ENCODE measurements around the gene TRIM2. TPM values are rescaled to one million over a fixed set of nuclear protein-coding genes. Genes with fewer than 3 reads are reported as not detected.

Gene TRIM2
- total and polyA plus RNA-seq, 2 experiments from 2014 or later = 32.0 to 82.1 TPM

DNA sequence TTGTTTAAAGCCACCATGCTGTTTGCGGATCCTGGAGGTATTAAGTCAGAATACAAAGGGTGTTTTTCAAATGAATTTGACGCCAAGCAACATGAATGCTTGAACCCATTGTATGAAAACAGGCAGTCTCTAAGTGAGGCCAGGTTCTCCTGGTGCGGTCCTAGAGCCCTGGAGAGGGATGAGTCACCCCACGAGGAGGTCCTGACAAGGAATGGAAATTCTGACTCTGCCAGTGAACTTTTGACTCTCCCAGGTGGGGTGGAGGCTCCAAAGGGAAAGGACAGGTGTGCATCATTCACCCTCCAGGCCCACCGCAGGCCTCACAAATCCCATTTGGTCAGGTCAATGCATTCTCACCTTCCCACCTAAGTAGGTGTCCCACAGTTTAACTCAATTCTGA lies 1.5 kb downstream of the TRIM2 start:
- peak overlapping the region; percentile 97 for H3K27ac ChIP-seq
- 30% methylated on average over 5 of the region's 5 CpGs for WGBS (ENCODE audit: low lambda C conversion rate, missing lambda C conversion rate)

DNA sequence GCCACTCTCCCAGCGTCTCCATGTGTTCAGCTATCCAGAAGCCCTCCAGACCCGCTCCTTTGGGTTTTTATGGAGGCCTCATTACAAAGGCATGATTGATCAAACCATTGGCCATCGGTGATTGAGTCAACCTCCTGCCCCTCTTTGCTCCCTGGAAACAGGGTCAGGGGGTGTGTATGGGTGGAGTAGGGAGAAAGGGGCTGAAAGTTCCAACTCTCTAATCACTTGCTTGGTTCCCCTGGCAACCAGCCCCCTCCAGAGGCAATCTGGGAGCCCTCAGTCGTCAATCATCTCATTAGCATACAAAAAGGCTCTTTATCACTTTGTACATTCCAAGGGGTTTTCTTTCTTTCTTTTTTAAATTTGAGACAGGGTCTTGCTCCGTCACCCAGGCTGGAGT lies 2.3 kb downstream of the TRIM2 start:
- peak overlapping the region; percentile 75 for H3K4me2 ChIP-seq
- H3K79me2 ChIP-seq = peaks cover 43% of the 10 kb centered on the region
- 45% methylated on average over 5 of the region's 5 CpGs for WGBS (ENCODE audit: low lambda C conversion rate, missing lambda C conversion rate)
- no peaks in the 10 kb centered on the region for H3K36me3 ChIP-seq (replicated peaks; ENCODE audit: insufficient read depth, low read depth)
- no peak overlapping the region for H3K4me3 ChIP-seq
- TF ChIP-seq, protein P1, sequence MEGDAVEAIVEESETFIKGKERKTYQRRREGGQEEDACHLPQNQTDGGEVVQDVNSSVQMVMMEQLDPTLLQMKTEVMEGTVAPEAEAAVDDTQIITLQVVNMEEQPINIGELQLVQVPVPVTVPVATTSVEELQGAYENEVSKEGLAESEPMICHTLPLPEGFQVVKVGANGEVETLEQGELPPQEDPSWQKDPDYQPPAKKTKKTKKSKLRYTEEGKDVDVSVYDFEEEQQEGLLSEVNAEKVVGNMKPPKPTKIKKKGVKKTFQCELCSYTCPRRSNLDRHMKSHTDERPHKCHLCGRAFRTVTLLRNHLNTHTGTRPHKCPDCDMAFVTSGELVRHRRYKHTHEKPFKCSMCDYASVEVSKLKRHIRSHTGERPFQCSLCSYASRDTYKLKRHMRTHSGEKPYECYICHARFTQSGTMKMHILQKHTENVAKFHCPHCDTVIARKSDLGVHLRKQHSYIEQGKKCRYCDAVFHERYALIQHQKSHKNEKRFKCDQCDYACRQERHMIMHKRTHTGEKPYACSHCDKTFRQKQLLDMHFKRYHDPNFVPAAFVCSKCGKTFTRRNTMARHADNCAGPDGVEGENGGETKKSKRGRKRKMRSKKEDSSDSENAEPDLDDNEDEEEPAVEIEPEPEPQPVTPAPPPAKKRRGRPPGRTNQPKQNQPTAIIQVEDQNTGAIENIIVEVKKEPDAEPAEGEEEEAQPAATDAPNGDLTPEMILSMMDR (IDR thresholded peaks at IDR 0.05; ENCODE audit: poor library complexity) = no peak
- TF ChIP-seq EZH2 (IDR thresholded peaks at IDR 0.05; ENCODE audit: borderline replicate concordance) (no peak), EZH2phosphoT487 (IDR thresholded peaks at IDR 0.05; ENCODE audit: low read depth, severe bottlenecking, unreplicated experiment) (no peak)
- H2AFZ ChIP-seq = no peak overlapping the region
- H3K9me2 ChIP-seq (replicated peaks; ENCODE audit: insufficient read depth) = no peaks in the 10 kb centered on the region
- no peaks in the 10 kb centered on the region for H4K20me1 ChIP-seq (ENCODE audit: insufficient read depth, poor library complexity, severe bottlenecking)
- peaks cover 17% of the 10 kb centered on the region for H3K4me1 ChIP-seq (ENCODE audit: insufficient read depth)
- peak overlapping the region; percentile 97 for H3K27ac ChIP-seq
- DNase-seq (ENCODE audit: low spot score) = no peak
- H3K9me3 ChIP-seq (ENCODE audit: low read depth) = no peaks in the 10 kb centered on the region
- H3K27me3 ChIP-seq = no peaks in the 10 kb centered on the region

More for the DNA sequence above, 1.5 kb downstream of the TRIM2 start:
- Histone ChIP-seq H2AFZ (no peak overlapping the region), H3K36me3 (replicated peaks; ENCODE audit: insufficient read depth, low read depth) (no peaks in the 10 kb centered on the region), H4K20me1 (ENCODE audit: insufficient read depth, poor library complexity, severe bottlenecking) (no peaks in the 10 kb centered on the region), H3K79me2 (peaks cover 35% of the 10 kb centered on the region), H3K9me2 (replicated peaks; ENCODE audit: insufficient read depth) (no peaks in the 10 kb centered on the region), H3K4me2 (peak overlapping the region; percentile 75), H3K4me1 (ENCODE audit: insufficient read depth) (peaks cover 17% of the 10 kb centered on the region), H3K27me3 (no peaks in the 10 kb centered on the region), H3K4me3 (peak overlapping the region; percentile 25), H3K9me3 (ENCODE audit: low read depth) (no peaks in the 10 kb centered on the region)
- TF ChIP-seq, protein P1 (IDR thresholded peaks at IDR 0.05; ENCODE audit: poor library complexity) = no peak
- TF ChIP-seq EZH2 (IDR thresholded peaks at IDR 0.05; ENCODE audit: borderline replicate concordance) (no peak), EZH2phosphoT487 (IDR thresholded peaks at IDR 0.05; ENCODE audit: low read depth, severe bottlenecking, unreplicated experiment) (no peak)
- peak; percentile 92 for DNase-seq (ENCODE audit: low spot score)

DNA sequence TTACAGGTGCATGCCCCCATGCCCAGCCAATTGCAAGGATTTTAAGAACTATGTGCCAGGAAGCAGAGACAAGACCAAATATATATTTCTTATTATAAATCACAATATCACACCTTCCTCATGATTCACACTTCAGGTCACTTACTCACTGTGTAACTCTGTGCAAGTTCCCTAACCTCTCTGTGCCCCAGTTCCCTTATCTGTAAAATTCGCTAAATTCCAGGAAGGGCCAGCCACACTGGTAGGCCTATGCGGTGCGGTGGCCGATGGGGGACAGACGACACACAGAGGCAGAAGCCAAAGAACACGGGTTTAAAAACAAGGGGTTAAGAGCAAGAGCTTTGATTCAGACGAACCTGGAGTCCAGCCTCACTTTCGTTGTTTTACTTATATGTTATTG lies 2.8 kb downstream of the TRIM2 start:
- no peaks in the 10 kb centered on the region for H3K27me3 ChIP-seq
- H3K4me2 ChIP-seq = peak overlapping the region; percentile 75
- 39% methylated on average over 8 of the region's 8 CpGs for WGBS (ENCODE audit: low lambda C conversion rate, missing lambda C conversion rate)
- H3K27ac ChIP-seq = peak overlapping the region; percentile 97
- H3K9me2 ChIP-seq (replicated peaks; ENCODE audit: insufficient read depth) = no peaks in the 10 kb centered on the region
- no peaks in the 10 kb centered on the region for H4K20me1 ChIP-seq (ENCODE audit: insufficient read depth, poor library complexity, severe bottlenecking)
- DNase-seq (ENCODE audit: low spot score) = no peak
- H2AFZ ChIP-seq = no peak overlapping the region
- TF ChIP-seq, protein P1 (IDR thresholded peaks at IDR 0.05; ENCODE audit: poor library complexity) = no peak
- TF ChIP-seq EZH2 (IDR thresholded peaks at IDR 0.05; ENCODE audit: borderline replicate concordance) (no peak), EZH2phosphoT487 (IDR thresholded peaks at IDR 0.05; ENCODE audit: low read depth, severe bottlenecking, unreplicated experiment) (no peak)
- H3K4me1 ChIP-seq (ENCODE audit: insufficient read depth) = peaks cover 20% of the 10 kb centered on the region
- no peak overlapping the region for H3K4me3 ChIP-seq
- H3K9me3 ChIP-seq (ENCODE audit: low read depth) = no peaks in the 10 kb centered on the region
- no peaks in the 10 kb centered on the region for H3K36me3 ChIP-seq (replicated peaks; ENCODE audit: insufficient read depth, low read depth)
- peaks cover 48% of the 10 kb centered on the region for H3K79me2 ChIP-seq

- H3K36me3 ChIP-seq (replicated peaks; ENCODE audit: insufficient read depth, low read depth) = no peaks in the 10 kb centered on the region
- peak; percentile 67 for DNase-seq (ENCODE audit: low spot score)
- TF ChIP-seq EZH2 (IDR thresholded peaks at IDR 0.05; ENCODE audit: borderline replicate concordance) = no peak
- TF ChIP-seq EZH2phosphoT487 (IDR thresholded peaks at IDR 0.05; ENCODE audit: low read depth, severe bottlenecking, unreplicated experiment) = no peak
- TF ChIP-seq, protein P1 (IDR thresholded peaks at IDR 0.05; ENCODE audit: poor library complexity) = peak; percentile 42
- H3K27ac ChIP-seq = peak overlapping the region; percentile 97
- H3K4me2 ChIP-seq = peak overlapping the region; percentile 75
- no peaks in the 10 kb centered on the region for H3K9me3 ChIP-seq (ENCODE audit: low read depth)
- no peak overlapping the region for H2AFZ ChIP-seq
- no peak overlapping the region for H3K4me3 ChIP-seq
- H4K20me1 ChIP-seq (ENCODE audit: insufficient read depth, poor library complexity, severe bottlenecking) = no peaks in the 10 kb centered on the region
- H3K4me1 ChIP-seq (ENCODE audit: insufficient read depth) = peaks cover 25% of the 10 kb centered on the region
- H3K79me2 ChIP-seq = peaks cover 50% of the 10 kb centered on the region
- no peaks in the 10 kb centered on the region for H3K27me3 ChIP-seq
- WGBS (ENCODE audit: low lambda C conversion rate, missing lambda C conversion rate) = 33% methylated on average over 7 of the region's 7 CpGs
- H3K9me2 ChIP-seq (replicated peaks; ENCODE audit: insufficient read depth) = no peaks in the 10 kb centered on the region
Observed at GRCh38 chr4:153207567-153207966, 3.3 kb downstream of the TRIM2 start.
